H9 (cell line): ENCODE measurements around the gene FMNL3. TPM values are rescaled to one million over a fixed set of nuclear protein-coding genes. Genes with fewer than 3 reads are reported as not detected.
"Not testable (repeated sequence)": the region's sequence is repeated elsewhere in the genome, so short reads cannot be mapped to it uniquely, and the experiment has no call there.

Experiments used
- DNase-seq: peaks from one replicate; pipeline ENCODE4 v3.0.0-alpha.2; 2017
- H2AFZ ChIP-seq: one replicate; pipeline ENCODE4 v1.6.1; 2013; ENCODE audit warnings: mild to moderate bottlenecking, low read length, control low read depth, moderate library complexity
- H2AK5ac ChIP-seq: 2 replicates; pipeline ENCODE4 v1.6.1; 2013; ENCODE audit warnings: low read length, control low read depth, mixed read lengths; ENCODE audit not compliant: insufficient read length
- H2BK120ac ChIP-seq: one replicate; pipeline ENCODE4 v1.6.1; 2013; ENCODE audit warnings: low read depth, mild to moderate bottlenecking, low read length, control low read depth, inconsistent platforms; ENCODE audit not compliant: poor library complexity, severe bottlenecking
- H2BK12ac ChIP-seq: 2 replicates; pipeline ENCODE4 v1.6.1; 2013; ENCODE audit warnings: low read length, control low read depth, mixed read lengths, low read depth; ENCODE audit not compliant: insufficient read length
- H2BK15ac ChIP-seq: 2 replicates; pipeline ENCODE4 v1.6.1; 2013; ENCODE audit warnings: low read depth, low read length, control low read depth
- H2BK20ac ChIP-seq: one replicate; pipeline ENCODE4 v1.6.1; 2013; ENCODE audit warnings: low read depth, mild to moderate bottlenecking, low read length, control low read depth, inconsistent platforms; ENCODE audit not compliant: poor library complexity, severe bottlenecking
- H2BK5ac ChIP-seq: 2 replicates; pipeline ENCODE4 v1.6.1; 2013; ENCODE audit warnings: low read length, control low read depth, mixed read lengths; ENCODE audit not compliant: insufficient read length
- H3K14ac ChIP-seq: 2 replicates; pipeline ENCODE4 v1.6.1; 2013; ENCODE audit warnings: low read length, control low read depth; ENCODE audit not compliant: insufficient read depth
- H3K18ac ChIP-seq: 2 replicates; pipeline ENCODE4 v1.6.1; 2013; ENCODE audit warnings: low read depth, mild to moderate bottlenecking, mixed read lengths, low read length, control low read depth; ENCODE audit not compliant: insufficient read length
- H3K23ac ChIP-seq: 2 replicates; pipeline ENCODE4 v1.6.1; 2013; ENCODE audit warnings: low read length, control low read depth, mixed read lengths, low read depth; ENCODE audit not compliant: insufficient read length
- H3K23me2 ChIP-seq: 2 replicates; pipeline ENCODE4 v1.6.1; 2013; ENCODE audit warnings: low read depth, mild to moderate bottlenecking, mixed read lengths, low read length, control low read depth; ENCODE audit not compliant: insufficient read length, poor library complexity, severe bottlenecking
- H3K27ac ChIP-seq: 2 replicates; pipeline ENCODE4 v1.5.1; 2013; ENCODE audit warnings: low read length, control low read depth, mixed read lengths, low read depth; ENCODE audit not compliant: insufficient read length
- H3K27me3 ChIP-seq: 2 replicates; pipeline ENCODE4 v1.6.1; 2013; ENCODE audit warnings: low read length, control low read depth, inconsistent platforms; ENCODE audit not compliant: insufficient read depth
- H3K4ac ChIP-seq: 2 replicates; pipeline ENCODE4 v1.6.1; 2013; ENCODE audit warnings: low read depth, mild to moderate bottlenecking, control low read depth, inconsistent platforms, low read length, moderate library complexity
- H3K4me1 ChIP-seq: 2 replicates; pipeline ENCODE4 v1.6.1; 2013; ENCODE audit warnings: low read length, control low read depth, inconsistent platforms; ENCODE audit not compliant: insufficient read depth
- H3K4me2 ChIP-seq: 2 replicates; pipeline ENCODE4 v1.6.1; 2013; ENCODE audit warnings: low read length, control low read depth, mixed read lengths; ENCODE audit not compliant: insufficient read length, insufficient read depth
- H3K56ac ChIP-seq: 2 replicates; pipeline ENCODE4 v1.6.1; 2013; ENCODE audit warnings: low read depth, mild to moderate bottlenecking, mixed read lengths, low read length, control low read depth; ENCODE audit not compliant: insufficient read length
- H3K79me1 ChIP-seq: 2 replicates; pipeline ENCODE4 v1.6.1; 2013; ENCODE audit warnings: low read depth, mild to moderate bottlenecking, moderate library complexity, low read length, control low read depth, inconsistent platforms; ENCODE audit not compliant: insufficient read depth, poor library complexity, severe bottlenecking
- H3K79me2 ChIP-seq: 2 replicates; pipeline ENCODE4 v1.6.1; 2013; ENCODE audit warnings: low read length, control low read depth, inconsistent platforms; ENCODE audit not compliant: insufficient read depth
- H3K9ac ChIP-seq: 2 replicates; pipeline ENCODE4 v1.6.1; 2013; ENCODE audit warnings: low read length, control low read depth, mixed read lengths; ENCODE audit not compliant: insufficient read length; ENCODE audit errors: extremely low read depth
- H3K9me3 ChIP-seq: one replicate; pipeline ENCODE4 v1.6.1; 2013; ENCODE audit warnings: low read depth, low read length, inconsistent platforms; ENCODE audit not compliant: control insufficient read depth
- H3T11ph ChIP-seq: one replicate; pipeline ENCODE4 v1.6.1; 2013; ENCODE audit warnings: mild to moderate bottlenecking, low read length, control low read depth, inconsistent platforms
- H4K20me1 ChIP-seq: one replicate; pipeline ENCODE4 v1.6.1; 2013; ENCODE audit not compliant: control insufficient read depth, insufficient read length, insufficient read depth
- H4K5ac ChIP-seq: 2 replicates; pipeline ENCODE4 v1.6.1; 2013; ENCODE audit warnings: low read depth, mild to moderate bottlenecking, mixed read lengths, low read length, control low read depth; ENCODE audit not compliant: insufficient read length
- H4K8ac ChIP-seq: replicated peaks from 2 replicates; pipeline ENCODE4 v1.6.1; 2013; ENCODE audit warnings: low read length, control low read depth, mixed read lengths, low read depth; ENCODE audit not compliant: insufficient read length
- H4K91ac ChIP-seq: 2 replicates; pipeline ENCODE4 v1.6.1; 2013; ENCODE audit warnings: low read depth, mild to moderate bottlenecking, moderate library complexity, mixed read lengths, low read length, control low read depth; ENCODE audit not compliant: insufficient read length
- H3K27ac Mint-ChIP-seq, 3 experiments: 2 replicates in 2 of 3; 3 replicates in 1 of 3; pipeline ENCODE4 v1.8.0; 2020 to 2021; ENCODE audit warnings: mixed read lengths in 3 of 3, mild to moderate bottlenecking in 1 of 3, moderate library complexity in 1 of 3
- H3K27me3 Mint-ChIP-seq: 2 replicates; pipeline ENCODE4 v1.8.0; 2021; ENCODE audit warnings: low read depth, mild to moderate bottlenecking, moderate library complexity, mixed read lengths
- H3K36me3 Mint-ChIP-seq, 3 experiments: 2 replicates in 2 of 3; 3 replicates in 1 of 3; pipeline ENCODE4 v1.8.0; 2020 to 2021; ENCODE audit warnings: low read depth in 3 of 3, mixed read lengths in 3 of 3; ENCODE audit not compliant: insufficient read depth in 1 of 3
- H3K4me1 Mint-ChIP-seq, 2 experiments: 2 replicates each; pipeline ENCODE4 v1.8.0; 2020; ENCODE audit warnings: mixed read lengths in 2 of 2
- H3K4me3 Mint-ChIP-seq, 2 experiments: 2 replicates in 1 of 2; 3 replicates in 1 of 2; pipeline ENCODE4 v1.8.0; 2020 to 2021; ENCODE audit warnings: mild to moderate bottlenecking in 2 of 2, mixed read lengths in 2 of 2, moderate library complexity in 1 of 2
- H3K9me3 Mint-ChIP-seq, 2 experiments: 2 replicates in 1 of 2; 3 replicates in 1 of 2; pipeline ENCODE4 v1.8.0; 2020; ENCODE audit warnings: mild to moderate bottlenecking in 2 of 2, mixed read lengths in 2 of 2, moderate library complexity in 1 of 2
- CTCF ChIP-seq: fragments of 200-600 bp; sonication (generic); conservative IDR thresholded peaks from 3 replicates; pipeline ENCODE4 v1.8.0; 2021; ENCODE audit warnings: antibody characterized with exemption, mild to moderate bottlenecking
- WGBS: extraction: QIAGEN DNeasy Blood & Tissue Kit; methylation state at CpG from one replicate; pipeline ENCODE4 v1.1.7; 2013; ENCODE audit warnings: missing lambda C conversion rate, low lambda C conversion rate, mixed read lengths; ENCODE audit not compliant: insufficient read length; ENCODE audit errors: extremely low coverage; 5-methylcytosine and 5-hydroxymethylcytosine counted together
- total RNA-seq: library from RNA; stranded (reverse); gene quantifications from 2 replicates; pipeline ENCODE4 v1.2.1, GENCODE V29; 2021

The FMNL3 gene
- total RNA-seq, 1 experiment from 2014 or later = 22.8 TPM

DNA sequence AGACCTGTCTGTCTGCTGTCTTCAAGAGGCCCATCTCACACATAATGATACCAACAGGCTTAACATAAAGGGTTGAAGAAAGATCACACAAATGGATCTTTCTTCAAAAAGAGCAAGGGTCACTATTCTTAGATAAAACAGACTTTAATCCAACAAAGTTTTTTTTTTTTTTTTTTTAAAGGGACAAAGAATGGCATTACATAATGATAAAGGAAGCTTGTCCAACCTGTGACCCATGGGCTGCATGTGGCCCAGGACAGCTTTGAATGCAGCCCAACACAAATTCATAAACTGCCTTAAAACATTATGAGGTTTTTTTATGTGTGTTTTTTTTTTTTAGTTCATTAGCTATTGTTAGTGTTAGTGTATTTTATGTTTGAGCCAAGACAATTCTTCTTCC lies 95.0 kb downstream of the FMNL3 start:
- Histone ChIP-seq H2BK20ac (no peak overlapping the region), H3K4ac (no peak overlapping the region), H3T11ph (no peak overlapping the region), H3K23ac (no peak overlapping the region), H2BK5ac (no peak overlapping the region), H3K18ac (no peak overlapping the region), H3K14ac (no peak overlapping the region), H3K4me1 (no peaks in the 10 kb centered on the region), H3K27ac (no peak overlapping the region), H3K27me3 (no peaks in the 10 kb centered on the region), H2BK15ac (no peak overlapping the region), H4K5ac (no peak overlapping the region), H3K79me1 (no peaks in the 10 kb centered on the region), H3K79me2 (no peaks in the 10 kb centered on the region), H2BK12ac (no peak overlapping the region), H2BK120ac (no peak overlapping the region), H4K20me1 (no peaks in the 10 kb centered on the region), H3K9me3 (no peaks in the 10 kb centered on the region), H3K56ac (no peak overlapping the region), H3K23me2 (no peaks in the 10 kb centered on the region), H3K4me2 (no peak overlapping the region), H4K91ac (no peak overlapping the region), H2AK5ac (no peak overlapping the region), H3K9ac (no peak overlapping the region), H4K8ac (no peak overlapping the region), H2AFZ (no peak overlapping the region)
- peaks cover 5 to 7% of the 10 kb centered on the region in 2 experiments for H3K4me1 Mint-ChIP-seq
- no peaks in the 10 kb centered on the region; a peak in 1 of 5 replicates for H3K9me3 Mint-ChIP-seq
- no peak overlapping the region for H3K27ac Mint-ChIP-seq
- DNase-seq = no peak
- no peak overlapping the region for H3K4me3 Mint-ChIP-seq
- H3K36me3 Mint-ChIP-seq = no peaks in the 10 kb centered on the region
- no peak for TF ChIP-seq CTCF
- H3K27me3 Mint-ChIP-seq = peaks cover 20% of the 10 kb centered on the region

- not testable (repeated sequence) for H3K23me2 ChIP-seq, H3K27ac ChIP-seq, H3K56ac ChIP-seq, H3K4me1 ChIP-seq, H3K27ac Mint-ChIP-seq, H2BK5ac ChIP-seq, H3K4me2 ChIP-seq, H2BK15ac ChIP-seq, H3T11ph ChIP-seq, H2AK5ac ChIP-seq, H2AFZ ChIP-seq, H2BK12ac ChIP-seq, H3K79me1 ChIP-seq, H4K5ac ChIP-seq, H3K23ac ChIP-seq, H3K9ac ChIP-seq, H3K4ac ChIP-seq, H3K27me3 ChIP-seq, H2BK120ac ChIP-seq, H3K4me3 Mint-ChIP-seq, H3K9me3 Mint-ChIP-seq, DNase-seq, H4K20me1 ChIP-seq, H4K8ac ChIP-seq, H3K36me3 Mint-ChIP-seq, H3K14ac ChIP-seq, H3K18ac ChIP-seq, H2BK20ac ChIP-seq, H4K91ac ChIP-seq, H3K79me2 ChIP-seq, H3K9me3 ChIP-seq, H3K4me1 Mint-ChIP-seq
- WGBS = no CpG with 5 or more reads among the region's 4 CpGs
- H3K27me3 Mint-ChIP-seq = peaks cover 20% of the 10 kb centered on the region
Measured at GRCh38 chr12:49610785-49611184, 96.4 kb downstream of the FMNL3 start.
